Caco-2 (cell line): Measurements from ENCODE around the gene SRBD1. TPM values are rescaled to one million over a fixed set of nuclear protein-coding genes. Genes with fewer than 3 reads are reported as not detected.
A peak's percentile ranks its signal among the peaks of the same experiment; 100 is the strongest.

Experiments
- BruUV-seq: library from RNA; stranded (reverse); fragments of 400-500 nt; replicated peaks from 2 replicates; lab custom pipeline; 2021; lab: Mats Ljungman, UMichigan
- CTCF ChIA-PET: fragments of 300-600 bp; sonication (Branson Sonifier 250); formaldehyde crosslinking; loops from one replicate; lab custom pipeline; 2022; ENCODE audit warnings: antibody characterized with exemption; lab: Charles Lee
- POLR2A ChIA-PET: fragments of 300-600 bp; sonication (Branson Sonifier 250); formaldehyde crosslinking; loops from one replicate; lab custom pipeline; 2022; ENCODE audit warnings: antibody characterized with exemption; lab: Charles Lee
- DNase-seq, 2 experiments: peaks; one replicate each; pipeline versions ENCODE4 v3.0.0 to v3.0.0-alpha.2; 2020 to 2022
- H3K27me3 ChIP-seq: replicated peaks from 2 replicates; pipeline ENCODE4 v1.6.0; 2011; ENCODE audit warnings: low read length; ENCODE audit not compliant: control insufficient read depth, insufficient read depth
- H3K36me3 ChIP-seq: 2 replicates; pipeline ENCODE4 v1.5.1; 2011; ENCODE audit warnings: low read length; ENCODE audit not compliant: control insufficient read depth, insufficient read depth
- H3K4me1 ChIP-seq: fragments of 250-450 bp; sonication (Bioruptor Pico); 2 replicates; pipeline ENCODE4 v1.5.1; 2020; ENCODE audit warnings: mild to moderate bottlenecking
- H3K4me3 ChIP-seq: 2 replicates; pipeline ENCODE4 v1.5.1; 2011; ENCODE audit warnings: low read depth, mild to moderate bottlenecking, control low read depth, low read length
- H3K9me3 ChIP-seq: fragments of 250-450 bp; sonication (Bioruptor Pico); 2 replicates; pipeline ENCODE4 v1.5.1; 2020; ENCODE audit warnings: mild to moderate bottlenecking, moderate library complexity
- H3K27ac Mint-ChIP-seq: one replicate; pipeline ENCODE4 v1.8.0; 2022; ENCODE audit warnings: mixed read lengths; ENCODE audit not compliant: unreplicated experiment
- H3K27me3 Mint-ChIP-seq: one replicate; pipeline ENCODE4 v1.8.0; 2022; ENCODE audit warnings: mixed read lengths; ENCODE audit not compliant: insufficient read depth, unreplicated experiment
- H3K36me3 Mint-ChIP-seq: one replicate; pipeline ENCODE4 v1.8.0; 2022; ENCODE audit warnings: mild to moderate bottlenecking, mixed read lengths; ENCODE audit not compliant: insufficient read depth, unreplicated experiment
- H3K4me1 Mint-ChIP-seq: one replicate; pipeline ENCODE4 v1.8.0; 2022; ENCODE audit warnings: low read depth, mixed read lengths; ENCODE audit not compliant: unreplicated experiment
- H3K4me3 Mint-ChIP-seq: one replicate; pipeline ENCODE4 v1.8.0; 2022; ENCODE audit warnings: mild to moderate bottlenecking, moderate library complexity, mixed read lengths; ENCODE audit not compliant: unreplicated experiment
- H3K9me3 Mint-ChIP-seq: one replicate; pipeline ENCODE4 v1.8.0; 2022; ENCODE audit warnings: mixed read lengths; ENCODE audit not compliant: unreplicated experiment
- CTCF ChIP-seq, 2 experiments: fragments of 200-600 bp in 1 of 2; IDR thresholded peaks; 1 replicate in 1 of 2; 2 replicates in 1 of 2; pipeline versions ENCODE4 v1.5.1 to v1.8.0; 2011 to 2022; ENCODE audit warnings: antibody characterized with exemption in 1 of 2, control low read depth in 1 of 2, inconsistent platforms in 1 of 2, low read depth in 1 of 2, low read length in 1 of 2, mild to moderate bottlenecking in 1 of 2, moderate library complexity in 1 of 2; ENCODE audit not compliant: insufficient read depth in 1 of 2, severe bottlenecking in 1 of 2, unreplicated experiment in 1 of 2
- intact Hi-C: fragments of 100-400 bp; cut with micrococcal nuclease; formaldehyde crosslinking; loops from one replicate; pipeline ENCODE4 v1.10.0; 2022; ENCODE audit not compliant: unreplicated experiment
- total RNA-seq: library from RNA; stranded (reverse); gene quantifications from 2 replicates; pipeline ENCODE4 v1.2.3, GENCODE V29; 2022

The SRBD1 gene
- total RNA-seq, 1 experiment from 2014 or later, result 15.8 TPM

- no peaks in the 10 kb centered on the region for H3K36me3 ChIP-seq
- no peaks in the 10 kb centered on the region for H3K4me1 ChIP-seq
- intact Hi-C loops, result no loop called here
- no peaks in the 10 kb centered on the region for H3K27me3 ChIP-seq
- H3K27me3 Mint-ChIP-seq, result no peaks in the 10 kb centered on the region
- CTCF ChIA-PET, result no interaction called here
- no peak overlapping the region for H3K4me3 ChIP-seq
- no peaks in the 10 kb centered on the region for H3K9me3 Mint-ChIP-seq
- peak; percentile 23 to 30 for TF ChIP-seq CTCF (IDR thresholded peaks at IDR 0.05; ENCODE audit: insufficient read depth in 1 of 2, low read depth in 1 of 2, low read length in 1 of 2, severe bottlenecking in 1 of 2, unreplicated experiment in 1 of 2)
- no peaks in the 10 kb centered on the region for H3K36me3 Mint-ChIP-seq
- POLR2A ChIA-PET, result no interaction called here
- no TSS peak for BruUV-seq
- H3K27ac Mint-ChIP-seq, result no peak overlapping the region
- H3K4me1 Mint-ChIP-seq, result no peaks in the 10 kb centered on the region
- no peaks in the 10 kb centered on the region for H3K9me3 ChIP-seq
- DNase-seq, result no peak
- H3K4me3 Mint-ChIP-seq, result no peak overlapping the region
These were observed 127.1 kb downstream of the SRBD1 start for GRCh38 chr2:45483997-45484396.

DNA sequence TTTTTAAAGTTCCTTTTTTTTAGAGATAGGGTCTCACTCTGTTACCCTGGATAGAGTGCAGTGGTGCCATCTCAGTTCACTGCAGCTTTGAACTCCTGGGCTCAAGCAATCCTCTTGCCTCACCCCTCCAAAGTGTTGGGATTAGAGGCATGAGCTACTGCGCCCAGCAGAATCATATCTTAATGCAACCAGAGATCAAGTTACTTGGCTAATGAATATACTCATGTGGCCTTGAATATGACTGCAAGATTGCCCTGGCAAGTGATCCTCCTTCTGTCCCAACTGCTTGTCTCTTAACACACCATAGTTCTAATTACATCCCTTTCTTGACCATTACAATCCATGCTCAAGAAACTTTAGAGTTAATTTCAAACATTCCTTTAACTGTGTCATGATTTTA, 133.5 kb downstream of the SRBD1 start:
- no peaks in the 10 kb centered on the region for H3K36me3 ChIP-seq
- no peak for DNase-seq
- Mint-ChIP-seq H3K27ac (no peak overlapping the region), H3K4me3 (no peak overlapping the region), H3K36me3 (peaks cover 7% of the 10 kb centered on the region), H3K27me3 (no peaks in the 10 kb centered on the region), H3K9me3 (no peaks in the 10 kb centered on the region), H3K4me1 (no peaks in the 10 kb centered on the region)
- intact Hi-C loops, result no loop called here
- no TSS peak for BruUV-seq
- no peak overlapping the region for H3K4me3 ChIP-seq
- ChIA-PET CTCF (no interaction called here), POLR2A (no interaction called here)
- TF ChIP-seq CTCF (IDR thresholded peaks at IDR 0.05; ENCODE audit: insufficient read depth in 1 of 2, low read depth in 1 of 2, low read length in 1 of 2, severe bottlenecking in 1 of 2, unreplicated experiment in 1 of 2), result no peak
- H3K4me1 ChIP-seq, result no peaks in the 10 kb centered on the region
- no peaks in the 10 kb centered on the region for H3K9me3 ChIP-seq
- H3K27me3 ChIP-seq, result no peaks in the 10 kb centered on the region

GRCh38 chr2:45470531-45470930, 140.5 kb downstream of the SRBD1 start:
- no peaks in the 10 kb centered on the region for H3K36me3 ChIP-seq
- intact Hi-C loops, result no loop called here
- Mint-ChIP-seq H3K4me1 (no peaks in the 10 kb centered on the region), H3K9me3 (no peaks in the 10 kb centered on the region), H3K36me3 (peaks cover 7% of the 10 kb centered on the region), H3K4me3 (no peak overlapping the region), H3K27me3 (no peaks in the 10 kb centered on the region), H3K27ac (no peak overlapping the region)
- no peak overlapping the region for H3K4me3 ChIP-seq
- no TSS peak for BruUV-seq
- TF ChIP-seq CTCF (IDR thresholded peaks at IDR 0.05; ENCODE audit: insufficient read depth in 1 of 2, low read depth in 1 of 2, low read length in 1 of 2, severe bottlenecking in 1 of 2, unreplicated experiment in 1 of 2), result no peak
- no peaks in the 10 kb centered on the region for H3K9me3 ChIP-seq
- ChIA-PET POLR2A (no interaction called here), CTCF (no interaction called here)
- no peaks in the 10 kb centered on the region for H3K27me3 ChIP-seq
- peaks cover 4% of the 10 kb centered on the region; the same call in 1 of the 2 replicates for H3K4me1 ChIP-seq
- DNase-seq, result no peak
